ENCODE measurements around the gene HYDIN.

HYDIN gene

DNA sequence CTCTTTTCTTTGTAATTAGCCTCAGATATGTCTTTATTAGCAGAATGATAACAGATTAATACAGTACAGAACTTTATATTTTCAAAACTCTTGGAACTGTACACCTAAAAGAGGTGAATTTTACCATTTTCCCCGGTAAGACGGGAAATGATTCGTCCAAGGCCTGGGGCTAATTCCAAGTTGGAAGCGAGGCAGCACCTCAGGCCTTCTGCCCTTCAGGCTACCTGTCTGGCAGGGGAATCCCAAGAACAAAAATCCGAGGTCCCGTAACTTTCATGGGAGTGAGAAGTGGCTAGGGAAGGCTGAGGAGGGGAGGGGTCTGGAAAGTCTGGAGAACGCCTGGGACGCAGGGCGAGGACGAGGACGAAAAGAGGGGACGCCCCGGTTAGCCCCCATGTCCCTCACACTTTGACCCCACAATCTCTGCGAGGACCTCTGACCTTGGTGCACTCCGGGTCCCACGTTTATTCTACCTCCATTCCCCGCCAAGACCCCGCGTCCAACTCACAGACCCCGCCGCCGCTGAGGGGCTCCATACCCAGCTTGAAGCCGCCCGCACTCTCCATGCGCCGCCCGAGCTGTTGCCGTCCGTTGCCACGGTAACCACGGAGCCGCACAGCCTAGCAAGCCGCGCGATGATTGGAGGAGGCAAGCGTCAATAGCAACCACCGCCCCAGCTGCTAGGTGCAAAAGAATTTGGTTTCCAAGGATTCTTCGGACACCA, at the start of gene HYDIN:
Gene HYDIN (minus strand): TSS at position 601 of the 724 bp plus-strand sequence. CDS start 43,827 bp downstream, outside the sequence.
- DNase-seq: no peak

- no peak for DNase-seq
Observed at GRCh38 chr16:71276589-71277334, 46.2 kb upstream of the HYDIN start.

GRCh38 chr16:71273384-71273783, 42.9 kb upstream of the HYDIN start:
- no peak for DNase-seq

DNA sequence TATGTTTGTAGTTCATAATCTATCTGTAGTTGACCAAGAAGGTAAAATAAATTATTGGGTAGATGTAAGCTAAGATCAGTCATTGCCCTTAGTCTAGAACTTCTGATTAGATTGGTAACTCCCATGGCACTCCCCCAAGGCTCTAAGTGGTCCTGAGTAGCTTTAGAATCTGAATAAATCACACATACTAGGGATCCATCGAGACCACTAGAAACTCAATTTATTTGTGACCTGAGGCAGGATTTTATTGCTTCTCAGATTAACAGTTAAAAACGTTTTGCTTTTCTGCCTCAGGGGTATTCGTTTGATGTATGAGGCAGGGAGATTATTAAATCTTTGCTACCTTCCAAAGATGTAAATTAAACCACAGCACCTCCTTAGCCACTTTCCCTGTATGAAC, 33.8 kb upstream of the HYDIN start:
- DNase-seq: no peak

GRCh38 chr16:71263582-71263981, 33.1 kb upstream of the HYDIN start:
- DNase-seq: no peak

DNA sequence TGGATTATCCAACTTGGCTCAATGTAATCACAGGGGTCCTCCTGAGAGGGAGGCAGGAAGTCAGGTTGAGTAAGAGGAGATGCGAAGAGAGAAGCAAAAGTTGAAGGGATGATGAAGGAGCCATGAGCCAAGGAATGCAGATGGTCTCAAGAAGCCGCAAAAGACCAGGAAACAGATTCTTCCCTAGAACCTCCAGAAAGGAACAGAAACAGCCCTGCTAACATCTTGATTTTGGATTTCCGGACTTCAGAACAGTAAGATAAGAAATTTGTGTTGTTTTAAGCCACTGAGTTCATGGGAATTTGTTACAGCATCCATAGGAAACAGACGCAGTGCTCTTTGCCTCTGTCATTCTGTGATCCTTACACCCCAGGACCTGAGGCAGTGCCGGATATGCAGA, 31.9 kb upstream of the HYDIN start:
- no peak for DNase-seq

GRCh38 chr16:71260995-71261394, 30.5 kb upstream of the HYDIN start:
- no peak for DNase-seq

DNA sequence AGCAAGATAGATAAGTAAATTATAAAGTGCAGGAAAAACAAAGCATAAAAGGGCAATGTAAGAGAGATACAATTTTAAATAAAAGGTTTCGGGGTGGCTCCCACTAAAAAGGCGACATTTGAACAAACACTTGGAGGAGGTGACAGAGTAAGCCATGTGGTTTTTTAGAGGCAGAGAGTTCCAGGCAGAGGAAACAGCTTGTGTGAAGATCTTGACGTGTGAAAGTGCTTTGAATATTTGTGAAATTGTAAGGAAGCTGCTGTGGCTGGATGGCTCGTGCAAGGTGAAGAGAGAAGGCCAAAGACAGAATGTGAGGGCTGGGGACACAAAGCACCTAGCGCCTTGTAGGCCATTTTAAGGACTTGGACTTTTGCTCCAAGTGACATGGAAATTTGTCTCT, 28.6 kb upstream of the HYDIN start:
- DNase-seq: no peak

- no peak for DNase-seq
Observed at GRCh38 chr16:71258372-71258771, 27.9 kb upstream of the HYDIN start.

DNA sequence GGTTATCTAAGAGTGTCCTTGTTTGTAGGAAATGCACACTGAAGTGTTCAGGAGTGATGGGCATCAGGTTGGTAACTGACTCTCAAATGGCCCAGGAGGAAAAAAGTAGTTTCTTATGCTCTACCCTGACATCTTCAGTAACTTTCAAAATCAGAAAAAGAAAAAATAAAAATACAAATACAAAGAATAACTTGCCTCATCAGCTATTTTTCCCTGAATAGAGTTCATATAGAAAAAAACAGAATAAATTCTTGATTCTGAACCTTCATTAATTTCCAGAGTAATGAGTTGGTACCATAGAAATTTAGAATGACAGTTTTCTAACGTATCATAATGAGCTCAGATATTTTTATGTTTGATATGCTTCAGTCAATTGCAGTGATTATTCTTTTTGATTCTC, 27.2 kb upstream of the HYDIN start:
- no peak for DNase-seq

DNA sequence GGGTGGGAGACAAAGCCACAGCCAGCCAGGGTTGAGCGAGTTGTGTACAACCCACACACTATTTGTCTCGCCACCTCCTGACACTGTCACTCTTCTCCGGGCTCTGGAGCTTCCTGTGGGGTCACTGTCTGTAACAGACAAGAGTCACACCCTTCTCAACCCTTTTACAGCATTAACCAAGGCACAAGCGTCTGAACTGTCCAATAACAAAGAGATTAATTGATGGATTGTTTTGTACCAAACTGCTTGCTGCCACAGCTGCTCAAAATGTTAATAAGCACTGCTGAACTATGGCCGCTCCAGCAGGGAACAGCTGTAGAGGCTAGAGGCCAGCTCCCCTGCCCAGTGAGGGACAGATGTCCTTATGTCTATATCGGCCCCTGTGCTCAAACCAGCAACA, 25.2 kb upstream of the HYDIN start:
- DNase-seq: no peak

DNA sequence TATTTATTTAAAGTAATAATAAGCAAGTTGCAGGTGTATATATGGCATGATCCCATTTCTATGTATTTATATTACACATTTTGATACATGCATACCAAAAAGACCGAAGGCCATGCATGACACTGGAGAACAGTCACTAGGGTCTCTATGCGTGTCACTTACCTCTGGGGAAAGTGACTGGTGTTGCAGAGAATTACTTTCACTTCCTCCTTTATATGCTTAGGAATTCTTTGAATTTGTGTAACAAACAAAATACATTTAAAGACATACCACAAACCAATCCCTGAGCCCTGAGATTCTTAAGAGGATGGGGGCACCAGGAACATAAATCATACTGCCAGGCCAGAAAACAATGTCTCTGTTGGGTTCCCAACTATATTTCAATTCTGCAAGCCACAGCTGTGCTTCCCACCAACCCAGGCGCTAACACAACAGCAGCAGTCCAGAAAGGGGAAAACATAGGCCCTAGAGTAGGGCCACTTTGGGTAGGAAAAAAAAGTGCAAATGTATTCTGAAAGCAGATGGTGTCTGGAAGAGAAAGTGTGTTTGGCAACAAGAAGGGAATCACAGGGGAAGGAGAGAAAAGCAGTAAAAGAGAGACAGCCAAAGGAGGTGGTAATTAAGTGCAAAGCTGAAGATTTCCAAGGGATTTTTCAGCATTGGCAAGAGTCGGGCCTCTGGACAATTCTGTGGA, 24.5 kb upstream of the HYDIN start:
- peak; percentile 47 for DNase-seq

GRCh38 chr16:71250461-71251235, 20.1 kb upstream of the HYDIN start:
- peak; percentile 55 for DNase-seq

- DNase-seq: peak; percentile 34
Observed at GRCh38 chr16:71249399-71249798, 18.9 kb upstream of the HYDIN start.

DNA sequence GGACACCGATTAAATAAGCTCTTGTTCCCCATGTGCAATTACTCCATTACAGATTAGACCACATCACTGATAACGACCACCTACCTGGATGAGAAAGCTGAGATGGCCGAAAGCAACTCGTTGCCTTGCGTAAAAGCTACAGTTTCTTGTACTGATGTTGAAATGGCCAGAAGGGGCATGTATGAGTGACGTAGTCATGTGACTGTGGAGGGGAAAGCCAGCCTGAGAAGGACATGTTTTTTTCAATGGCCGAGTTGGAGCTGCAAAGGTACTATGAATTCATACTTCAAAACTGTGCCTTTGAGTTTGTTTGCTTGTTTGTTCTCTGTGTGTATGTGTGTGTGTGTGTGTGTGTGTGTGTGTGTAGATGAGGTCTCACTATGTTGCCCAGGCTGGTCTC, 17.0 kb upstream of the HYDIN start:
- no peak for DNase-seq

DNA sequence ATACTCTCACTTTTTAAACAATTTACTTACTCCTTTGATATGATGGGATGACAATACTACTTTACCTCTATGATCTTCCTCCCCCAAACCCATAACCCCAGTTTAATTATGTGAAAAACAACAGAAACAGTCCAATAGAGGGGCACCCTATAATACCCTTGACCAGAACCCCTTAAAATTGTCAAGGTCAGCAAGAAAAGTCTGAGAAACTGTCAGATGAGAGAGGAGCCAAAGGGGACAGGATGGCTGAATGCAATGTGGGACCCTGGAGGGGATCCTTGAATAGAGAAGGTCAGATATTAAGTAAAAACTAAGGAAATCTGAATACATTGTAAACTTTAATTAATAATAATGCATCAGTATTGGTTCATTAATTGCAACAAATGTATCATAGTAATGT, 15.8 kb upstream of the HYDIN start:
- DNase-seq: no peak

- peak; percentile 56 for DNase-seq
Observed at GRCh38 chr16:71244521-71244920, 14.0 kb upstream of the HYDIN start.

- DNase-seq: no peak
Observed at GRCh38 chr16:71242601-71243000, 12.1 kb upstream of the HYDIN start.

GRCh38 chr16:71242036-71242435, 11.5 kb upstream of the HYDIN start:
- DNase-seq: peak; percentile 22

GRCh38 chr16:71229344-71229743, 1.2 kb downstream of the HYDIN start:
- DNase-seq: no peak

DNA sequence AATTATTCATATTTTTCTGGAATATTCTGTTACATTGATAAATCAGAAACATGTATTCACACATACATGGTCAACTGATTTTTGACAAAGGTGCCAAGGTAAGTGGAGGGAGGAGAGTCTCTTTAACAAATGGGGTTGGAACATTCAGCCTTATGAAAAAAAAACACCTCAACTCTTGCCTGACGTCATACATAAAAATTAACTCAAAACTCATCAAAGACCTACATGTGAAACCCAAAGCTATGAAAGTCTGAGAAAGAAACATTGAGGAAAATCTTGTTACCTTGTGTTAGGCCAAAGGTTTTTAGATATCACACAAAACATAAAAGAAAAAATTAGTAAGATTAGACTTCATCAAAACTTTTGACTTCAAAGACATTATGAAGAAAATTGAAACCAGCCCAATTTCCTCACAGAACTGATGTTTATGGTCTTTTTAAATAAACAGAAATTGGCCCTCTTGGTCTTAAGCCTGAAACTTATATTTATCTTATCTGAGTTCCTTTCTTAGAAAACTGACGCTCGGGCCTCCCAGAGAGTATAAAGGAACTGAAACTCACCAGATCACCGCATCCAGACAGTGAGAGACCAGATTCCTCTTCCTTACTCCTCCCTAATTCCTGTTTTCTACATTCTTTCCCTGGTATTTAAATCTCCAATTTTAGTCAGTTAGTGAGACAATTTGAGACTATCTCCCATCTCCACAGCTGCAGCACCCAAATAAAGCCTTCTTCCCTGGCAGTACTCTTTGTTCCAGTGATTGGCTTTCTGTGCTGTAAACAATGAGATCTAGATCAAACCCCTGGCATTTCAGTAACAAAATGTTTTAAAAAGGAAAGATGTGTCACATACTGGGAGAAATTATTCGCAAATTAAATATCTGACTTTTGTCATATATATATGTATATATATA, 4.0 kb downstream of the HYDIN start:
- DNase-seq: no peak

DNA sequence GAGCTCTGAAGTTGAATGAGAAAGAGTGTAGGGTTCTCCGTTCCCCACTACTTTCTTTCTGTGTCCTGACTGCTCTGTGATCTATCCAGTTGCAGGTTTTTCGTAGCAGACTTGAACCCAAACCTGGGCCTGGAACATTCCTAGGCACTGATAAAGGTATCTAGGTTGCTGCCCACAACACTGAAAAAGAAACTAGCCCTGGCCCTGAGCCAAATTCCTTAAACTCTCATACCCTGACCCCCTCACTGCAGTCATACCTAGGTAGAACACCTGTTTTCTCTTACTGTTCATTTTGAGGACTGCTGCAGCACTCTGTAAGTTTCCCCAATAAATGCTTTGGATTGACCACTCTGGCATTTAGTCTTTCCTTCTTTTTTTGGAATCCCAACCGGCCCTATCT, 5.4 kb downstream of the HYDIN start:
- no peak for DNase-seq

Data from suppressor macrophage treated with lipopolysaccharide for 4 hours (primary cell).